Activated T-cell treated with anti-CD3 and anti-CD28 coated beads, Interleukin-2, amount 50 U/mL, for 4 hours (primary cell): ENCODE measurements around the gene CDK11A. TPM values are rescaled to one million over a fixed set of nuclear protein-coding genes. Genes with fewer than 3 reads are reported as not detected.
"Not testable (repeated sequence)": the region's sequence is repeated elsewhere in the genome, so short reads cannot be mapped to it uniquely, and the experiment has no call there.

ENCODE experiments used
- ATAC-seq, 2 donors: fragments of 200-7000 bp; cut with Tn5 transposase; one replicate each; pipeline ENCODE4 v1.10.0; 2021
- DNase-seq: peaks from one replicate; pipeline ENCODE4 v3.0.0-alpha.2; 2020
- H3K27me3 Mint-ChIP-seq: one replicate; pipeline ENCODE4 v1.8.0; 2021; ENCODE audit warnings: low read depth, mixed read lengths
- H3K36me3 Mint-ChIP-seq: one replicate; pipeline ENCODE4 v1.8.0; 2022; ENCODE audit warnings: mixed read lengths; ENCODE audit not compliant: insufficient read depth
- H3K4me1 Mint-ChIP-seq: one replicate; pipeline ENCODE4 v1.8.0; 2021; ENCODE audit warnings: low read depth, mixed read lengths
- H3K4me3 Mint-ChIP-seq: one replicate; pipeline ENCODE4 v1.8.0; 2021; ENCODE audit warnings: mild to moderate bottlenecking, moderate library complexity, mixed read lengths
- H3K9me3 Mint-ChIP-seq: one replicate; pipeline ENCODE4 v1.8.0; 2021; ENCODE audit warnings: mixed read lengths
- total RNA-seq, 3 donors: library from RNA; stranded (reverse); gene quantifications; one replicate each; pipeline ENCODE4 v1.2.1, GENCODE V29; 2021

The CDK11A gene
- 100 to 1,000 TPM in 2 of 3 donors, 10 to 100 TPM in 1; 90.1 to 143 (median 126) TPM for total RNA-seq

DNA sequence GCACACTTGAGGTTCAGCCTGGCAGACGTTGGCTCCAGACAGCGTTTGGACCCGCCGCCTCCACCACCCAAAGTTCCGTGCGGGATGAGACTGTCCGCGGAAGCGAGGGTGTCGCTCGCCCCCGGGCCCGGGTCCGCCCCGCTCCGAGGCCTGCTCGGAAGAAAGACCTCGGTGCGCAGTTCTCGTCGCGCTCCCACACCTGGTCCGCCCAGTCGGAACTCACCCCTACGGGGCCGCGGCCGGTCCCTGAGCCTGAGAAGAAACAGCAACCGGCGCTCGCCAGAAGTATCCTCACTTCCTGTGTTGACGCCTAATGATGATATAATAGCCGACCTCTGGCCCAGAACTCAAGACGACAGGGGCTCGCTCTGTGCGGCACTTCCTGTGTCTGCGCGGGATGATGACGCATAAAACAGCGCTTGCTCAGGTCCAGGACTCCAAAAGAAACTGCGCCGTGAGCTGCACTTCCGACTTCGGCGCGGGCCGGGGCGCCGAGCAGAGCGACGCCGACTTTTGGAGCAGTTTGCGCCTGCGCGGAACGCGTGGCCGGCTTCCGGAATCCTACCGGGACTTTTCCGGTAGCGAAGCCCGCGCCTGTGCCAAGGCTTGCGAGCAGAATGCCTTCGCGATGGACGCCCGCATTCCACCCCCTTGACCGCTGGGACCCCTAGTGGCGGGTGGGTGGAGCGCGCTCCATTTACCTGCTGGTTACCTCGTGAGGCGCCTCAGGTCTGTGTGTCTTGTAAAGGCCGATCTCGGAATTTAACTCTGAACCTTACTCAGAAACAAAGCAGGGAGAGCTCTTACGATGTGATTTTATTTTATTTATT lies at the start of gene CDK11A:
Gene CDK11A (minus strand): TSS at position 323 of the 830 bp plus-strand sequence. CDS start 1,539 bp downstream, outside the sequence.
- peak within 1 kb of the TSS; percentile 88 for H3K4me3 Mint-ChIP-seq
- H3K9me3 Mint-ChIP-seq, H3K27me3 Mint-ChIP-seq, H3K36me3 Mint-ChIP-seq: not testable (repeated sequence)
- peaks cover 17% of the 10 kb centered on the region for H3K4me1 Mint-ChIP-seq
- peak; percentile 96 for DNase-seq
- peak; percentile 98 to 99 for ATAC-seq

DNA sequence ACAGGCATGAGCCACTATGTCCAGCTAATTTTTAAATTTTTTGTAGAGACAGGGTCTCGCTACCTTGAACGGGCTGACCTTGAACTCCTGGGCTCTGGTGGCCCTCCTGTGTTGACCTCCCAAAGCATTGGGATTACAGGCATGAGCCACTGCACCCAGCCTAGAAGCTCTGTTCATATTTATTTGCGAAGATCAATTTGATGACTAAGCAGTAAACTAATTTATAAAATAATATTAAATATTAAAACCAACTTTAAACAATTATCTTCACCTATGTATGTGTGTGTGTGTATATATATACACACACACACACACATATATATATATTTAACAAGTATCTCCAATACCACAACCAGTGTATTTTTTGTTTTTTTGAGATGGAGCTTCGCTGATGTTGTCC lies 49.7 kb upstream of the CDK11A start:
- H3K27me3 Mint-ChIP-seq: no peaks in the 10 kb centered on the region
- no peak overlapping the region for H3K4me3 Mint-ChIP-seq
- peaks cover 13% of the 10 kb centered on the region for H3K36me3 Mint-ChIP-seq
- H3K9me3 Mint-ChIP-seq: no peaks in the 10 kb centered on the region
- DNase-seq (no peak), ATAC-seq (no peak)
- H3K4me1 Mint-ChIP-seq: peaks cover 32% of the 10 kb centered on the region

DNA sequence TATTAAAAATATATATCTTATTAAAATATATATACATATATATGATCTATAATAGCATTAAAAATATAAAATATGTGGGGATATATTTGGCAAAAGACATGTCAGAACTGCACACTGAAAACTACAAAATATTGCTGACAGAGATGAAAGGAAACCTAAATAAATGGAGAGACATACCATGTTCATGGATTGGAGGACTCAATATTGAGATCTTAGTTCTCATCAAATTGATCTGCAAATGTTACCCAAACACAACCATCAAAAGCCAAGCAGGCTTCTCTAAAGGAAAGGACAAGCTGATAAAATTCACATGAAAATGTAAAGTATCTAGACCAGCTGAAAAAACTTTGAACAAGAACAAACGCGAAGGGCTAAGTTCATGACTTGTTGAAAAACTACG lies 46.9 kb upstream of the CDK11A start:
- ATAC-seq (no peak), DNase-seq (no peak)
- Mint-ChIP-seq H3K9me3 (no peaks in the 10 kb centered on the region), H3K36me3 (peaks cover 20% of the 10 kb centered on the region), H3K4me1 (peaks cover 24% of the 10 kb centered on the region), H3K4me3 (no peak overlapping the region), H3K27me3 (no peaks in the 10 kb centered on the region)

DNA sequence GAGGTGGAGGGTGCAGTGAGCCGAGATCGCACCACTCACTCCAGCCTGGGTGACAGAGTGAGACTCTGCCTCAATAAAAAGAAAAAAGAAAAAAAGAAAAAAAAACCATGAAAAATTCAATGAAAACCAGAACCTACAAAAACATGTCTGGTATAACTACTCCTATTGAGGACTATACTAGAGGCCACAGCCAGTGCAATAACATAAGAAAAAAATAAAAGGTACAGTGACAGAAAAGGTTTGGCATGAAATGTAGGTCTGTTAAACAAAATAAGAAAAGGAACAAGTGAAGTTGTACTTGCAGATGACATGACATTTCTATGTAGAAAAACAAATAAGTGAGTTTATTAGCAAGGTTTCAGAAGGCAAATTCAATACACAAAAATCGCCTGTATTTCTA lies 45.9 kb upstream of the CDK11A start:
- H3K4me1 Mint-ChIP-seq: peaks cover 14% of the 10 kb centered on the region
- no peaks in the 10 kb centered on the region for H3K27me3 Mint-ChIP-seq
- peaks cover 20% of the 10 kb centered on the region for H3K36me3 Mint-ChIP-seq
- no peak overlapping the region for H3K4me3 Mint-ChIP-seq
- DNase-seq (no peak), ATAC-seq (no peak)
- no peaks in the 10 kb centered on the region for H3K9me3 Mint-ChIP-seq

DNA sequence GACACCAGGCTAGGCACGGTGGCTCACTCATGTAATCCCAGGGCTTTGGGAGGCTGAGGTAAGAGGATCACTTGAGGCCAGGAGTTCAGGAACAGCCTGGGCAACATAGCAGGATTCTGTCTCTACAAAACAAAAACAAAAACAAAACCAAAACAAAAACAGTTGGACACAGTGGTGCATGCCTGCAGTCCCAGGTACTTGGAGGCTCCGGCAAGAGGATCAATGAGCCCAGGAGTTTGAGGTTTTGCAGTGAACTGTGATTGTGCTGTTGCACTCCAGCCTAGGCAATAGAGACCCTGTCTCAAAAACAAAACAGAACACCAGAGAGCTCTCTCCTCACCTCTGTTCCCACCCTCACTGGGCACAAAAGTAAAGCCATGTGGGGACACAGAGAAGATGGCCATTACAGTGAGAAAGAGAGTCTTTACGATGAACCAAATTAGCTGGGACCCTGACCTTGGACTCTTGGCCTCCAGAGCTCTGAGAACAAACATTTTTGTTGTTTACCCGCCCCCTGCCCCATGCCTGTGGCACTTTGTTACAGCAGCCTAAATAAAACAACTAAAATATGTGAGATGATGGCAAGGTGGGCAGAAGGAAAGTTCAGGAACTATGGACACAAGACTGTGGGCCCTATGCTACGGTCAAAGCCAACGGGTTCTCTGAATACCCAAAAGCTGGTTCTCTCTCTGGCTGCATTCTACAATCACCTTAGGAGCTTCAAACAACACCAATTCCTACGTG lies 44.3 kb upstream of the CDK11A start:
- H3K4me3 Mint-ChIP-seq: no peak overlapping the region
- H3K36me3 Mint-ChIP-seq: peaks cover 26% of the 10 kb centered on the region
- no peaks in the 10 kb centered on the region for H3K9me3 Mint-ChIP-seq
- ATAC-seq (no peak), DNase-seq (no peak)
- H3K27me3 Mint-ChIP-seq: no peaks in the 10 kb centered on the region
- peaks cover 8% of the 10 kb centered on the region for H3K4me1 Mint-ChIP-seq

GRCh38 chr1:1764876-1765470 lies 40.8 kb upstream of the CDK11A start:
- H3K36me3 Mint-ChIP-seq: peaks cover 16% of the 10 kb centered on the region
- no peak overlapping the region for H3K4me3 Mint-ChIP-seq
- peaks cover 4% of the 10 kb centered on the region for H3K4me1 Mint-ChIP-seq
- no peaks in the 10 kb centered on the region for H3K27me3 Mint-ChIP-seq
- no peak for DNase-seq
- no peaks in the 10 kb centered on the region for H3K9me3 Mint-ChIP-seq
- ATAC-seq: no peak

- Mint-ChIP-seq H3K9me3 (no peaks in the 10 kb centered on the region), H3K4me1 (peaks cover 4% of the 10 kb centered on the region), H3K36me3 (peaks cover 19% of the 10 kb centered on the region), H3K4me3 (no peak overlapping the region), H3K27me3 (no peaks in the 10 kb centered on the region)
- ATAC-seq: no peak
- DNase-seq: no peak
Measured at GRCh38 chr1:1763657-1764621, 39.8 kb upstream of the CDK11A start.

- Mint-ChIP-seq H3K36me3 (peaks cover 19% of the 10 kb centered on the region), H3K9me3 (no peaks in the 10 kb centered on the region), H3K27me3 (no peaks in the 10 kb centered on the region), H3K4me1 (no peaks in the 10 kb centered on the region), H3K4me3 (no peak overlapping the region)
- DNase-seq: no peak
- ATAC-seq: no peak
Measured at GRCh38 chr1:1761504-1762376, 37.6 kb upstream of the CDK11A start.

DNA sequence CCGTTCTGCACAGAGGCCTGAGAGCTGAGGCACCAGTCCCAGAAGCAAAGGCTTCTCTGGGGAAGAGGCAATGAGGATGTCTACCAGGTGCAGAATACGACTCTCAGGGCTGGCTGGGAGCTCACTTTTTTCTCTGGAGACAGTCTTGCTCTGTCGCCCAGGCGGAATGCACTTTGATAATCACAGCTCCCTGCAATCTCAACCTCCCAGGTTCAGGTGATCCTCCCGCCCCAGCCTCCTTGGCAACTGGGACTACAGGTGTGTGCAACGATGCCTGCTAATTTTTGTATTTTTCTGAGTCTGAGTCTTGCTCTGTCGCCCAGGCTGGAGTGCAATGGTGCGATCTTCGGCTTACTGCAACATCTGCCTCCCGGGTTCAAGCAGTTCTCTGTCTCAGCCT lies 36.6 kb upstream of the CDK11A start:
- ATAC-seq: no peak
- DNase-seq: no peak
- no peaks in the 10 kb centered on the region for H3K9me3 Mint-ChIP-seq
- H3K4me1 Mint-ChIP-seq: no peaks in the 10 kb centered on the region
- peaks cover 21% of the 10 kb centered on the region for H3K36me3 Mint-ChIP-seq
- H3K27me3 Mint-ChIP-seq: no peaks in the 10 kb centered on the region
- no peak overlapping the region for H3K4me3 Mint-ChIP-seq

- DNase-seq: no peak
- no peaks in the 10 kb centered on the region for H3K9me3 Mint-ChIP-seq
- no peak for ATAC-seq
- no peak overlapping the region for H3K4me3 Mint-ChIP-seq
- H3K27me3 Mint-ChIP-seq: no peaks in the 10 kb centered on the region
- no peaks in the 10 kb centered on the region for H3K4me1 Mint-ChIP-seq
- H3K36me3 Mint-ChIP-seq: peaks cover 21% of the 10 kb centered on the region
Measured at GRCh38 chr1:1760345-1760650, 36.1 kb upstream of the CDK11A start.

- Mint-ChIP-seq H3K36me3 (peaks cover 17% of the 10 kb centered on the region), H3K4me1 (no peaks in the 10 kb centered on the region), H3K4me3 (no peak overlapping the region), H3K27me3 (no peaks in the 10 kb centered on the region), H3K9me3 (no peaks in the 10 kb centered on the region)
- no peak for ATAC-seq
- no peak for DNase-seq
Measured at GRCh38 chr1:1759456-1760344, 35.5 kb upstream of the CDK11A start.

- ATAC-seq (no peak), DNase-seq (no peak)
- Mint-ChIP-seq H3K4me3 (no peak overlapping the region), H3K9me3 (no peaks in the 10 kb centered on the region), H3K36me3 (peaks cover 15% of the 10 kb centered on the region), H3K27me3 (no peaks in the 10 kb centered on the region), H3K4me1 (no peaks in the 10 kb centered on the region)
Measured at GRCh38 chr1:1758692-1759455, 34.7 kb upstream of the CDK11A start.
